Stomach (tissue), 9 donors: ENCODE results near the gene CNTN5. TPM values are rescaled to one million over a fixed set of nuclear protein-coding genes. Genes with fewer than 3 reads are reported as not detected.

Experiments
- DNase-seq, 2 donors: peaks; one replicate each; pipeline versions ENCODE4 v3.0.0 to v3.0.0-alpha.2; 2013 to 2019
- H3K27ac ChIP-seq, 5 donors: fragments of 200-600 bp in 4 of 5; sonication (generic) in 4 of 5; one replicate each; pipeline ENCODE4 v1.5.1; 2013 to 2019; ENCODE audit warnings: mild to moderate bottlenecking in 1 of 5, moderate library complexity in 1 of 5
- H3K27me3 ChIP-seq, 3 donors: fragments of 200-600 bp; sonication (generic); one replicate each; pipeline ENCODE4 v1.5.1; 2017 to 2019; ENCODE audit warnings: mixed run types in 1 of 3
- H3K36me3 ChIP-seq, 4 donors: fragments of 200-600 bp; sonication (generic); 1 replicate in 3 of 4; 2 replicates in 1 of 4; pipeline ENCODE4 v1.5.1; 2016 to 2019
- H3K4me1 ChIP-seq, 4 donors: fragments of 200-600 bp; sonication (generic); one replicate each; pipeline ENCODE4 v1.5.1; 2016 to 2019
- H3K4me3 ChIP-seq, 4 donors: fragments of 200-600 bp; sonication (generic) in 3 of 4; one replicate each; pipeline ENCODE4 v1.5.1; 2016 to 2019; ENCODE audit warnings: mild to moderate bottlenecking in 1 of 4
- H3K9me3 ChIP-seq, 4 donors: fragments of 200-600 bp; sonication (generic); one replicate each; pipeline ENCODE4 v1.5.1; 2016 to 2019
- EP300 ChIP-seq: sonication (generic); formaldehyde crosslinking; IDR thresholded peaks from one replicate; pipeline ENCODE4 v1.6.1; 2017; ENCODE audit warnings: antibody characterized with exemption
- POLR2A ChIP-seq, 4 donors: fragments of 450-650 bp; IDR thresholded peaks; one replicate each; pipeline ENCODE4 v1.6.1; 2016; ENCODE audit warnings: antibody characterized with exemption in 4 of 4, control low read depth in 2 of 4, mild to moderate bottlenecking in 1 of 4, moderate library complexity in 1 of 4
- POLR2AphosphoS5 ChIP-seq, 3 donors: sonication (generic); formaldehyde crosslinking; IDR thresholded peaks; one replicate each; pipeline ENCODE4 v1.6.1; 2016; ENCODE audit warnings: antibody characterized with exemption in 3 of 3
- WGBS, 5 donors: extraction: QIAGEN DNeasy Blood & Tissue Kit in 3 of 5; methylation state at CpG; one replicate each; pipeline versions ENCODE4 v1.1.5 to v1.1.7; 2013 to 2018; 5-methylcytosine and 5-hydroxymethylcytosine counted together
- intact Hi-C: fragments of 100-400 bp; cut with DNase I; formaldehyde crosslinking; loops from one replicate; pipeline ENCODE4 v1.15.1; 2023; ENCODE audit warnings: low total_unique reads
- polyA plus RNA-seq, 3 donors: library from polyadenylated mRNA; stranded (reverse); fragments of 200-250 nt; gene quantifications; one replicate each; pipeline ENCODE4 v1.2.3, GENCODE V29; 2013
- total RNA-seq, 5 donors: library from RNA; depleted of rRNA; stranded (reverse); fragments of >200 nt; gene quantifications; one replicate each; pipeline versions ENCODE4 v1.1.0 to v1.2.3, GENCODE V29; 2014 to 2016
- TF ChIP-seq, protein P1 (sequence below), 7 experiments: fragments of 450-650 bp in 4 of 7; fragments of 200-600 bp in 3 of 7; sonication (generic) in 3 of 7; IDR thresholded peaks; one replicate each; pipeline ENCODE4 v1.5.1; 2016 to 2019; ENCODE audit warnings: antibody characterized with exemption in 7 of 7, control low read depth in 2 of 7, mild to moderate bottlenecking in 1 of 7
- donor health status: healthy with polysubstance abuse.
- donor health status: Bipolar disorder and iron deficiency.
- donor health status: healthy.

Gene CNTN5
- total and polyA plus RNA-seq, 8 donors: 0.05 to 9.9 TPM; not detected in 6

DNA sequence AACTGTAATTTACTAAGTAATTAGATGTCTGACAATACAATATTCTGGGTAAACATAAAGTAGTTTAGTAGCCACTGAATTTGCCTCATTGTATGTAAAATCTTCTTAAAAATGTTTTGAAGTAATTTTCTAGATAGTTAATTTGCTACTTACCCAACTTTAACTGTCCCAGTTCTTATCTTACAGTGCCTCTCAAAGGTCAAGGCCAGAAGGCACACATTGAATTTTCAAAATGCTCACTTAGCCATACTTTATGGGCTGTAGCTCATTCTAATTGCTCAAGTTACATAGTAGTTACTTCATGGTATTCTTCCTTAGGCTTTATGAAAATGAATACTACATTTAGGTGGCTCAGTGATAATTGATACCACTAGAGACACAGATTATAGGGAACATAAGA lies 666.6 kb downstream of the CNTN5 start:
- TF ChIP-seq POLR2AphosphoS5 (IDR thresholded peaks at IDR 0.05): no peak
- no peak for TF ChIP-seq POLR2A (IDR thresholded peaks at IDR 0.05)
- Histone ChIP-seq H3K4me1 (no peaks in the 10 kb centered on the region), H3K36me3 (no peaks in the 10 kb centered on the region), H3K4me3 (no peak overlapping the region), H3K27ac (no peak overlapping the region), H3K9me3 (peaks cover 0 to 6% (median 2%) of the 10 kb centered on the region in 4 donors), H3K27me3 (no peaks in the 10 kb centered on the region)
- intact Hi-C loops: no loop called here
- DNase-seq: no peak

DNA sequence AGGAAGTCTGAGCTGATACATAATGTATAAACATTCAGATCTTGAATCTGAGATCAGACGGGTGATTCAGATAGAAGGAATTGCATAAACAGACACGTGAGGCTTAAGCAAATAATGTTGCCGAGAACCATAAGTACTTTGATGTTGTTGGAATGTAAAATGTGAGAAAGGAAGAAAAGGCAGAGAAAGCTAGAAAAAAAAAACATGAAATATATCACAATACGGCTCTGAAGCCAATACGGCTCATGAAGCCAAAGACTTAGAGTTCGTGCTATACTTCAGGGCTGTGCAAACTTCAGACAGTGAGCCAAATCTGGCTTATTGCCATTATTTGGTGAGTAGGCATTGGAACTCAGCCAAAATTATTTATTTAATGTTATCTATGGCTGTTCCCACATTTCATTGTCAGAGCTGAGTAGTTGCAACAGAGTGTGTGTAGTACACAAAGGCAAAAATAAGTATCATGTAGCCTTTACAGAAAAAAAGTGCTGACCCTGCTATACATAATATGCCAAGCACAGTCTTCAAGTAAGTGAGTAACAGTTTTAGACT lies 673.3 kb downstream of the CNTN5 start:
- no peak overlapping the region for H3K27ac ChIP-seq
- H3K4me1 ChIP-seq: no peaks in the 10 kb centered on the region
- intact Hi-C loops: no loop called here
- no peaks in the 10 kb centered on the region for H3K27me3 ChIP-seq
- TF ChIP-seq, protein P1, sequence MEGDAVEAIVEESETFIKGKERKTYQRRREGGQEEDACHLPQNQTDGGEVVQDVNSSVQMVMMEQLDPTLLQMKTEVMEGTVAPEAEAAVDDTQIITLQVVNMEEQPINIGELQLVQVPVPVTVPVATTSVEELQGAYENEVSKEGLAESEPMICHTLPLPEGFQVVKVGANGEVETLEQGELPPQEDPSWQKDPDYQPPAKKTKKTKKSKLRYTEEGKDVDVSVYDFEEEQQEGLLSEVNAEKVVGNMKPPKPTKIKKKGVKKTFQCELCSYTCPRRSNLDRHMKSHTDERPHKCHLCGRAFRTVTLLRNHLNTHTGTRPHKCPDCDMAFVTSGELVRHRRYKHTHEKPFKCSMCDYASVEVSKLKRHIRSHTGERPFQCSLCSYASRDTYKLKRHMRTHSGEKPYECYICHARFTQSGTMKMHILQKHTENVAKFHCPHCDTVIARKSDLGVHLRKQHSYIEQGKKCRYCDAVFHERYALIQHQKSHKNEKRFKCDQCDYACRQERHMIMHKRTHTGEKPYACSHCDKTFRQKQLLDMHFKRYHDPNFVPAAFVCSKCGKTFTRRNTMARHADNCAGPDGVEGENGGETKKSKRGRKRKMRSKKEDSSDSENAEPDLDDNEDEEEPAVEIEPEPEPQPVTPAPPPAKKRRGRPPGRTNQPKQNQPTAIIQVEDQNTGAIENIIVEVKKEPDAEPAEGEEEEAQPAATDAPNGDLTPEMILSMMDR (IDR thresholded peaks at IDR 0.05): no peak
- TF ChIP-seq POLR2AphosphoS5 (IDR thresholded peaks at IDR 0.05): no peak
- no peak for TF ChIP-seq POLR2A (IDR thresholded peaks at IDR 0.05)
- no peak for TF ChIP-seq EP300
- DNase-seq: peak in 1 of 2 donors; percentile 14
- 36 to 49% (median 43%) methylated on average over 6 of the region's 6 CpGs for WGBS, 5 donors
- no peak overlapping the region for H3K4me3 ChIP-seq
- no peaks in the 10 kb centered on the region for H3K36me3 ChIP-seq
- peaks cover 0 to 10% (median 5%) of the 10 kb centered on the region in 4 donors for H3K9me3 ChIP-seq

DNA sequence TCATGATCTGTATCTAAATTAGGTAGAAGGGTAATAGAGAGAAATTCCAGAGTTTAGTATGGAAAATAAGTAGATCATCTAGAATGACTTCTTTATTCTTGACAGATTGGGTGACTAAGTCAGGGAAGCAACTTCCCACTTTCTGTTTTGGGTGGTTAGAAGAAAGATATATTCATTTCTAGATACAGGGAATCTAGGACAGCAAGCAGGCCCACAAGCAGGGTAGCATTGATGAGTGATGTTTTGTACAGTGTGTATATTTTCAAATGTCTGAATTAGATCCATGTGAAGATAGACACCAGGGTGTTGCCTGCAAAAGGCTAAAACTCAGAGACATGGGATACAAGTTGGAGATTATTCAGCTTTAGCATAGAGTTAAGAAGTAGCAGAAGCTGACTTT lies 674.4 kb downstream of the CNTN5 start:
- H3K27me3 ChIP-seq: no peaks in the 10 kb centered on the region
- no peak overlapping the region for H3K27ac ChIP-seq
- H3K4me1 ChIP-seq: no peaks in the 10 kb centered on the region
- DNase-seq: no peak
- H3K9me3 ChIP-seq: peaks cover 0 to 10% (median 5%) of the 10 kb centered on the region in 4 donors
- H3K36me3 ChIP-seq: no peaks in the 10 kb centered on the region
- TF ChIP-seq, protein P1 (IDR thresholded peaks at IDR 0.05): no peak
- TF ChIP-seq POLR2AphosphoS5 (IDR thresholded peaks at IDR 0.05): no peak
- TF ChIP-seq POLR2A (IDR thresholded peaks at IDR 0.05): no peak
- no peak for TF ChIP-seq EP300
- H3K4me3 ChIP-seq: no peak overlapping the region
- intact Hi-C loops: no loop called here

DNA sequence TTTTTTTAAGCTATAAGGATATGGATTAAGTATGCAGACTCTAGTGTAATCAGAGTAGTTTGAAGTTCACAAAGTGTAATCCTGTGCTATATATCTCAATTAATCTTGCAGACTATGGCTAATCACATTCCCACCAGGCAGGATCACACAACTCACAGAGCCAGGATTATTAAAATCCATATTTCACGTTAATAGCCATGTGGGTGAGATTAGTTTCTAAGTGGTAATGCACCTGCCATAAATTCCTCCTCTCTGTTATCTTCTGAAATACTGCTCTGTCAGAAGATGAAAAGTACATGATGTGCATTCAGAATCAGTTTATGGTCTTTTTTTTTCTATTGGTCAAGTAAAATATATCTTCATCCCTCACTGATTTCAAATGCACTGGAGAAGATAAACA lies 686.1 kb downstream of the CNTN5 start:
- intact Hi-C loops: no loop called here
- TF ChIP-seq, protein P1 (IDR thresholded peaks at IDR 0.05): no peak
- TF ChIP-seq POLR2A (IDR thresholded peaks at IDR 0.05) (no peak), EP300 (no peak), POLR2AphosphoS5 (IDR thresholded peaks at IDR 0.05) (no peak)
- Histone ChIP-seq H3K4me3 (no peak overlapping the region), H3K27me3 (no peaks in the 10 kb centered on the region), H3K36me3 (no peaks in the 10 kb centered on the region), H3K4me1 (no peaks in the 10 kb centered on the region), H3K27ac (no peak overlapping the region), H3K9me3 (peaks cover 0 to 6% (median 0%) of the 10 kb centered on the region in 4 donors)
- 63 to 80% (median 68%) methylated on average over 1 of the region's 1 CpG for WGBS, 5 donors
- no peak for DNase-seq

DNA sequence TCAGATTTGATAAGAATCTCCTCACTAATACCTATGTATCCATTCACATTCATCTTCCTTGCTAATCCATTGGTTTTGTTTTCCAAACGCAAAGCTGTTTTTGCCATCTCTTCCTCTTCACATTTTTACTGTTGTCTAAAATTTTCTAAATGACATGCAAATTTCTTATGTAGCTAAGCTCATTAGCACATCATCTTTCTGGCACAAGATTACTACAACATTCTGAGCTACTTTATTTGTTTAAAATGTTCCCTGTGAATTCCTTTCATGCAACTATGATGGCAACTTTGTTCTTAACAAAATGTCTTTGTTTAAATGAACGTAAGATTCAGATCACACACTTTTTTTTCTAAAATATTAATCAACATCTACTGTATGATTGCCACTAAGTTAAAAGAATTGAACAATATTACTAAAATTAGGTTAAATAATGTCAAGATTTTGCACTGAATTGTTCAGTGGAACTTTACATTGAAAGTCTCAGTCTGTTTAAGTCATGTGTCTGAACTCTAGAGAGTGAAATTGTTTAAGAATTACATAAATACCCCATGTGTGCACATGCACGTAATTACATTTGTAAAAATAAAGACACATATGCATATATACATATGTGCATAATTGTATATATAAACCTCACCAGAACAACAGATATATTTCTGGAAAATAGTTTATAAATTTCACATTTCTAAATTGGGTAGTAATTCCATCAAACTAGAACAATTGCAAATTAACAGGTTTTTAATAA lies 688.4 kb downstream of the CNTN5 start:
- TF ChIP-seq EP300 (no peak), POLR2AphosphoS5 (IDR thresholded peaks at IDR 0.05) (no peak), POLR2A (IDR thresholded peaks at IDR 0.05) (no peak)
- TF ChIP-seq, protein P1 (IDR thresholded peaks at IDR 0.05): no peak
- intact Hi-C loops: no loop called here
- H3K4me3 ChIP-seq: no peak overlapping the region
- peaks cover 0 to 6% (median 0%) of the 10 kb centered on the region in 4 donors for H3K9me3 ChIP-seq
- DNase-seq: no peak
- H3K4me1 ChIP-seq: no peaks in the 10 kb centered on the region
- H3K27ac ChIP-seq: no peak overlapping the region
- H3K27me3 ChIP-seq: no peaks in the 10 kb centered on the region
- no peaks in the 10 kb centered on the region for H3K36me3 ChIP-seq
- 52 to 68% (median 65%) methylated on average over 3 of the region's 3 CpGs for WGBS, 5 donors
